Mesothelial cell of epicardium (in vitro differentiated cells): Measurements from ENCODE around the gene ACADSB. TPM values are rescaled to one million over a fixed set of nuclear protein-coding genes. Genes with fewer than 3 reads are reported as not detected.

Experiments used
- DNase-seq, 2 experiments: peaks; one replicate each; pipeline ENCODE4 v3.0.0; 2021; ENCODE audit warnings: low spot score in 2 of 2; ENCODE audit not compliant: unreplicated experiment in 2 of 2
- H3K27ac Mint-ChIP-seq: 2 replicates; pipeline ENCODE4 v1.8.0; 2021; ENCODE audit warnings: mixed read lengths
- H3K27me3 Mint-ChIP-seq: 2 replicates; pipeline ENCODE4 v1.8.0; 2021; ENCODE audit warnings: low read depth, mixed read lengths
- H3K36me3 Mint-ChIP-seq: 2 replicates; pipeline ENCODE4 v1.8.0; 2021; ENCODE audit warnings: mixed read lengths
- H3K4me1 Mint-ChIP-seq: 2 replicates; pipeline ENCODE4 v1.8.0; 2021; ENCODE audit warnings: mixed read lengths
- H3K4me3 Mint-ChIP-seq: 2 replicates; pipeline ENCODE4 v1.8.0; 2021; ENCODE audit warnings: mild to moderate bottlenecking, moderate library complexity, mixed read lengths
- H3K9me3 Mint-ChIP-seq: 2 replicates; pipeline ENCODE4 v1.8.0; 2021; ENCODE audit warnings: mixed read lengths
- total RNA-seq: library from RNA; stranded (reverse); gene quantifications from 3 replicates; pipeline ENCODE4 v1.2.1, GENCODE V29; 2021
- TF ChIP-seq, protein P1 (sequence below): fragments of 200-600 bp; sonication (generic); IDR thresholded peaks from one replicate; pipeline ENCODE4 v1.5.0; 2021; ENCODE audit warnings: antibody characterized with exemption; ENCODE audit not compliant: unreplicated experiment

The ACADSB gene
- total RNA-seq, 1 donor from 2014 or later = 21.3 TPM

- DNase-seq = no peak
- H3K4me1 Mint-ChIP-seq = no peaks in the 10 kb centered on the region
- TF ChIP-seq, protein P1, sequence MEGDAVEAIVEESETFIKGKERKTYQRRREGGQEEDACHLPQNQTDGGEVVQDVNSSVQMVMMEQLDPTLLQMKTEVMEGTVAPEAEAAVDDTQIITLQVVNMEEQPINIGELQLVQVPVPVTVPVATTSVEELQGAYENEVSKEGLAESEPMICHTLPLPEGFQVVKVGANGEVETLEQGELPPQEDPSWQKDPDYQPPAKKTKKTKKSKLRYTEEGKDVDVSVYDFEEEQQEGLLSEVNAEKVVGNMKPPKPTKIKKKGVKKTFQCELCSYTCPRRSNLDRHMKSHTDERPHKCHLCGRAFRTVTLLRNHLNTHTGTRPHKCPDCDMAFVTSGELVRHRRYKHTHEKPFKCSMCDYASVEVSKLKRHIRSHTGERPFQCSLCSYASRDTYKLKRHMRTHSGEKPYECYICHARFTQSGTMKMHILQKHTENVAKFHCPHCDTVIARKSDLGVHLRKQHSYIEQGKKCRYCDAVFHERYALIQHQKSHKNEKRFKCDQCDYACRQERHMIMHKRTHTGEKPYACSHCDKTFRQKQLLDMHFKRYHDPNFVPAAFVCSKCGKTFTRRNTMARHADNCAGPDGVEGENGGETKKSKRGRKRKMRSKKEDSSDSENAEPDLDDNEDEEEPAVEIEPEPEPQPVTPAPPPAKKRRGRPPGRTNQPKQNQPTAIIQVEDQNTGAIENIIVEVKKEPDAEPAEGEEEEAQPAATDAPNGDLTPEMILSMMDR = no peak
- peaks cover 13% of the 10 kb centered on the region for H3K36me3 Mint-ChIP-seq
- H3K9me3 Mint-ChIP-seq = no peaks in the 10 kb centered on the region
- H3K4me3 Mint-ChIP-seq = no peak overlapping the region
- no peak overlapping the region for H3K27ac Mint-ChIP-seq
- H3K27me3 Mint-ChIP-seq = no peaks in the 10 kb centered on the region
Observed at GRCh38 chr10:122997864-122998263, 10.9 kb upstream of the ACADSB start.

DNA sequence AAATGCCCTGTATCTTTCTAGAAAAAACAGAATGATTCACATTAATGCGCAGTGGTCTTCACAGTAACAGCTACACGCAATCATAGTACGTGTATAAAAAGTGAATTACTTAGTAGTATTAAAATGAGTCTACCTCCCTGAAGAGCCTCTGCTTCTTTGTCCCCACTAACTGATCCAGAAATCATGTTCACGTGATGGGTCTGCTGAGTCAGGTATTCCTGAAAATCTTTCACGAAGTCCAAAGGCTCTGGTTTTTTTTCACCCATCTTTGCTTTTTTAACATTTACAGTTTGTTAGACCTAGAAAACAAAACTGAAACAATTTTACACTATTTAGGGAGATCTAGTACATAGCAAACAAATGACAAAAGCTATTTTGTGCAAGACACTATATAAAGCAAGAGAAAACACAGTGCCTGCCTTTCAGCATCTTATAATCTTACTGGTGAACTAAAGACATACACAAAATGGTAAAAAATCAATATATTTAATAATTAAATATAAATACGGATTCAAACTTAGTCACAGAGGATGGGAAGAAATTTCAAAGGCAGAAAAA, 10.4 kb upstream of the ACADSB start:
- TF ChIP-seq, protein P1 = no peak
- H3K4me3 Mint-ChIP-seq = no peak overlapping the region
- DNase-seq = no peak
- peaks cover 13% of the 10 kb centered on the region for H3K36me3 Mint-ChIP-seq
- H3K27ac Mint-ChIP-seq = no peak overlapping the region
- H3K9me3 Mint-ChIP-seq = no peaks in the 10 kb centered on the region
- H3K4me1 Mint-ChIP-seq = no peaks in the 10 kb centered on the region
- no peaks in the 10 kb centered on the region for H3K27me3 Mint-ChIP-seq

DNA sequence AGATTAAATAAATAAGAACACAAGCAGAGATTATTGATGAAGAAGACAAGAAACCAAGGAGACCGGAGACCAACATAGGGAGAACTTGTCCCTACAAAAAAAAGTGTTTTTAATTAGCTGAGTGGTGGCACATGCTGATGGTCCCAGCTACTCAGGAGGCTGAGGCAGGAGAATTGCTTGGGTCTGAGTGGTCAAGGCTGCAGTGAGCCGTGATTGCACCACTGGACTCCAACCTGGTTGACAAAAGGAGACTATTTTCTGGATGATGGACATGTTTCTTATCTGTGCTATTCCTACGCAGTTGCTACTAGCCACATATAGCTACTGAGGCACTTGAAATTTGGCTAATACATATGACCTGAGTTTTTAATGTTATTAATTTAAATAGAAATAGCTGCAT, 9.9 kb upstream of the ACADSB start:
- no peaks in the 10 kb centered on the region for H3K27me3 Mint-ChIP-seq

GRCh38 chr10:122999347-122999746, 9.5 kb upstream of the ACADSB start:
- no peak for DNase-seq
- no peaks in the 10 kb centered on the region for H3K4me1 Mint-ChIP-seq
- H3K4me3 Mint-ChIP-seq = no peak overlapping the region
- H3K27ac Mint-ChIP-seq = no peak overlapping the region
- H3K27me3 Mint-ChIP-seq = no peaks in the 10 kb centered on the region
- TF ChIP-seq, protein P1 = no peak
- peaks cover 10% of the 10 kb centered on the region for H3K36me3 Mint-ChIP-seq
- H3K9me3 Mint-ChIP-seq = no peaks in the 10 kb centered on the region

More for the DNA sequence above, 9.9 kb upstream of the ACADSB start:
- Mint-ChIP-seq H3K27ac (no peak overlapping the region), H3K9me3 (no peaks in the 10 kb centered on the region), H3K36me3 (peaks cover 12% of the 10 kb centered on the region), H3K4me3 (no peak overlapping the region), H3K4me1 (no peaks in the 10 kb centered on the region)
- TF ChIP-seq, protein P1 = no peak
- no peak for DNase-seq

DNA sequence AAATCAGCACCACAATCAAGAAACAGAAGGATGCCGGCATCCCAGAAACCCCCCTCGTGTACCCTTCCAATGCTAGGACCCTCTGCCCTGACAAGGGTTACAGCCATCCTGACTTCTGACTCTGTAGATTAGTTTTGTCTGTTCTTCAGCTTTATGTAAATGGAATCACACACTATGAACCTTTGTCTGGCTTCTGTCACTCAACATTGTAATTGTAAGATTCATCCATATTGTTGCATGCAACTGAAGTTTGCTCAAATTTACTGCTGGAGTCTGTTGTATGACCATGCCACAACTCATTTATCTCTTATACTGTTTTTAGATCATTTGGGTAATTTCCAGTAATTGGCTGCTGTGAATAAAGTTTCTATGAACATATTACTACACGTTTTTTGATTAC, 8.7 kb upstream of the ACADSB start:
- H3K4me1 Mint-ChIP-seq = no peaks in the 10 kb centered on the region
- peaks cover 9% of the 10 kb centered on the region for H3K36me3 Mint-ChIP-seq
- DNase-seq = no peak
- TF ChIP-seq, protein P1 = no peak
- no peak overlapping the region for H3K27ac Mint-ChIP-seq
- no peaks in the 10 kb centered on the region for H3K27me3 Mint-ChIP-seq
- no peak overlapping the region for H3K4me3 Mint-ChIP-seq
- H3K9me3 Mint-ChIP-seq = no peaks in the 10 kb centered on the region

- TF ChIP-seq, protein P1 = no peak
- peaks cover 2% of the 10 kb centered on the region for H3K36me3 Mint-ChIP-seq
- H3K4me1 Mint-ChIP-seq = no peaks in the 10 kb centered on the region
- no peaks in the 10 kb centered on the region for H3K9me3 Mint-ChIP-seq
- H3K27ac Mint-ChIP-seq = no peak overlapping the region
- H3K4me3 Mint-ChIP-seq = no peak overlapping the region
- no peaks in the 10 kb centered on the region for H3K27me3 Mint-ChIP-seq
- DNase-seq = no peak
Observed at GRCh38 chr10:123001370-123001769, 7.4 kb upstream of the ACADSB start.
